ENCODE measurements around the gene PGLYRP3.

PGLYRP3 gene

DNA sequence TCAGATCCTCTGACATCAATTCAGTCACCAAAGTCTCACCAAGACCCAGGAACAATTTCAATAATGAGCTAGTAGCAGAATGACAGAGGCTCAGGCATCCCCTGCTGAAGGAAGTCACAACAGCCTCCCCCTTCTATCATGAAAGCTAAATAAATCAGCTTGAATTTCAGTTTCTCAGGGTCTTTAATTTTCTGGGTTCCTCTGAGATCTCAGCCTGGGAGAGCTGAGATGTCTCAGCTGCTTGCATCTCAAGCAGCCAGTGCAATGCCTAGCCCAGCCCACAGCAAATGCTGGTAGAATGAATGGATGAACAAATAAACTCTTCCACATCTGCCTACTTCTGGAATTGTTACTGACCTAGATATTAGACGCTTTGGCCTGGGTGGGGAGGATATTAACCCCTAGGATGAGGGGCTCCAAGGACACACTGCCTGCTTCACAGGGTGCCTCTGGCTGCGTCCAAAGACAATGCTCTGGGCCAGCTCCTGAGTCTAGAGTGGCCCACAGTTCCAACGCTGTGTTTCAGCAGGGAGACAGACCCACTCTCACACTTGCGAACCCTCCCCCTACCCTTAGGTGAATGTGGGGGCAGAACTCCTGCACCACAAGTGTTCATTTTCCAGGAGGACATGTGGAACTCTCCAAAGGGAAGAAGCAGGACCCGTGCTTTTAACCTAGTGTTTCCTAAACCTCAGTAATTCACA lies 64.4 kb downstream of the PGLYRP3 start:
- no peak for TF ChIP-seq ZNF274 (IDR thresholded peaks at IDR 0.05; ENCODE audit: low read depth, low read length)
- no peak overlapping the region for H3K4me3 ChIP-seq (ENCODE audit: low read length)

All from GM08714 (cell line).